ENCODE data around the gene TNFRSF19.

TNFRSF19 gene

DNA sequence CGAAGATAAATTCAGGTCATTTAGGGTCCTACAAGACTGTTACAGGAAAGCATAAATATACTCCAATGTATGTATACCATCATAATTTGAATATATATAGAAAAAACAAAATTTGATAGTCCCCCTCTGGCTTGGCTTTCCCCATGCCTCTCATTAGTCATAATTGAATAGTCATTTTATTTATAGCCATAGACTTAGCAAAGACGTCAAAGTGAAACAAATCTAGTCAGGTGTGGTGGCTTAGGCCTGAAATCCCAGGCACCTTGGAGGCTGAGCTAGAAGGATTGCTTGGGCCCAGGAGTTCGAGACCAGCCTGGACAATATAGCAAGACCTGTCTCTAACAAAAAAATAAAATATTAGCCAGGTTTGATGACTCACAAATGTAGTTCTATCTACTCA is 141.1 kb downstream of the TNFRSF19 start:
- no peaks in the 10 kb centered on the region for H3K36me3 ChIP-seq (ENCODE audit: low read depth)
- no peaks in the 10 kb centered on the region for H3K9me3 ChIP-seq (ENCODE audit: severe bottlenecking)
- no peaks in the 10 kb centered on the region for H3K27me3 ChIP-seq (ENCODE audit: insufficient read depth, poor library complexity, severe bottlenecking)
- TF ChIP-seq CTCF (IDR thresholded peaks at IDR 0.05; ENCODE audit: poor library complexity, severe bottlenecking), result no peak
- H3K4me1 ChIP-seq (ENCODE audit: insufficient read depth, poor library complexity, severe bottlenecking), result no peaks in the 10 kb centered on the region
- no peak for ATAC-seq (ENCODE audit: low read depth)
- H3K4me3 ChIP-seq (ENCODE audit: severe bottlenecking), result no peak overlapping the region
- H3K27ac ChIP-seq (ENCODE audit: poor library complexity, severe bottlenecking), result no peak overlapping the region
- DNase-seq (ENCODE audit: low spot score), result no peak

- Histone ChIP-seq H3K36me3 (ENCODE audit: low read depth) (no peaks in the 10 kb centered on the region), H3K9me3 (ENCODE audit: severe bottlenecking) (no peaks in the 10 kb centered on the region), H3K4me1 (ENCODE audit: insufficient read depth, poor library complexity, severe bottlenecking) (no peaks in the 10 kb centered on the region), H3K4me3 (ENCODE audit: severe bottlenecking) (no peak overlapping the region), H3K27me3 (ENCODE audit: insufficient read depth, poor library complexity, severe bottlenecking) (no peaks in the 10 kb centered on the region), H3K27ac (ENCODE audit: poor library complexity, severe bottlenecking) (no peak overlapping the region)
- no peak for ATAC-seq (ENCODE audit: low read depth)
- TF ChIP-seq CTCF (IDR thresholded peaks at IDR 0.05; ENCODE audit: poor library complexity, severe bottlenecking), result no peak
- no peak for DNase-seq (ENCODE audit: low spot score)
Measured at GRCh38 chr13:23714672-23715071, 144.5 kb downstream of the TNFRSF19 start.

DNA sequence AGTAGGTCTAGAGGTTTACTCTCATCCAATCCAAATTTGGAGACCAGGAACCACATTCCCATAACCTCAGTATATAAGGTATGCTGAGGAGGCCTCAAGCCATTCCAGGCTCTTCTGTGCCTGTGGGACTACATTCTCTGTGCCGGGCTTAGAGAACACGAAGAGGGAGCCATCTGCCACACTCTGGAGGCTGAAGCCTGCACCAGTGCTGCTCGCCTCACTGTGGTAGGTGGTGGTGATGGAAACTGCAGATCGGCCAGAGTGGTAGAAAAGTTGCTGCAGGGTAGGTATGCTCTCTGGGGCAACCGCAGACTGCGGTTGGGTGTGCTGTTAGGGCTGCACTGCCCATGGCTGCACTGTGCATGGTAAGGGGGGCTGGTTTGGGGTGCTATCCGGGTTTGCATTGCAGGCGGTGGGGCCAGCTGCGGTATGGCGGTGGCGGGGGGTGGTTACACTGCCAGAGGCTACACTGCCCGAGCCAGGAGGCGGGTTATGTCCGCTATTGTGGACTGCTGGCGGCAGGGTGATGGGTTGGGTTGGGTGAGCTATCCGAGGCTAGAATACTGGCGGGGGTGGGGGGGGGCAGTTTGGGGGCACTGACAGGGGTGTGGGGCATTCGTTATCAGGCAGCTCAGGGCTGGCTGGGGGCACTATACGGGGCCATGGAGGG is 145.0 kb downstream of the TNFRSF19 start:
- Histone ChIP-seq H3K27ac (ENCODE audit: poor library complexity, severe bottlenecking) (no peak overlapping the region), H3K9me3 (ENCODE audit: severe bottlenecking) (no peaks in the 10 kb centered on the region), H3K27me3 (ENCODE audit: insufficient read depth, poor library complexity, severe bottlenecking) (no peaks in the 10 kb centered on the region), H3K4me3 (ENCODE audit: severe bottlenecking) (no peak overlapping the region), H3K36me3 (ENCODE audit: low read depth) (no peaks in the 10 kb centered on the region), H3K4me1 (ENCODE audit: insufficient read depth, poor library complexity, severe bottlenecking) (no peaks in the 10 kb centered on the region)
- DNase-seq (ENCODE audit: low spot score) (no peak), ATAC-seq (ENCODE audit: low read depth) (no peak)
- no peak for TF ChIP-seq CTCF (IDR thresholded peaks at IDR 0.05; ENCODE audit: poor library complexity, severe bottlenecking)

GRCh38 chr13:23715762-23716235 is 145.6 kb downstream of the TNFRSF19 start:
- Histone ChIP-seq H3K9me3 (ENCODE audit: severe bottlenecking) (no peaks in the 10 kb centered on the region), H3K4me1 (ENCODE audit: insufficient read depth, poor library complexity, severe bottlenecking) (no peaks in the 10 kb centered on the region), H3K27ac (ENCODE audit: poor library complexity, severe bottlenecking) (no peak overlapping the region), H3K27me3 (ENCODE audit: insufficient read depth, poor library complexity, severe bottlenecking) (no peaks in the 10 kb centered on the region), H3K36me3 (ENCODE audit: low read depth) (no peaks in the 10 kb centered on the region), H3K4me3 (ENCODE audit: severe bottlenecking) (no peak overlapping the region)
- TF ChIP-seq CTCF (IDR thresholded peaks at IDR 0.05; ENCODE audit: poor library complexity, severe bottlenecking), result peak; percentile 27
- DNase-seq (ENCODE audit: low spot score), result no peak
- peak; percentile 41; the same call in 1 of the 3 replicates for ATAC-seq (ENCODE audit: low read depth)

DNA sequence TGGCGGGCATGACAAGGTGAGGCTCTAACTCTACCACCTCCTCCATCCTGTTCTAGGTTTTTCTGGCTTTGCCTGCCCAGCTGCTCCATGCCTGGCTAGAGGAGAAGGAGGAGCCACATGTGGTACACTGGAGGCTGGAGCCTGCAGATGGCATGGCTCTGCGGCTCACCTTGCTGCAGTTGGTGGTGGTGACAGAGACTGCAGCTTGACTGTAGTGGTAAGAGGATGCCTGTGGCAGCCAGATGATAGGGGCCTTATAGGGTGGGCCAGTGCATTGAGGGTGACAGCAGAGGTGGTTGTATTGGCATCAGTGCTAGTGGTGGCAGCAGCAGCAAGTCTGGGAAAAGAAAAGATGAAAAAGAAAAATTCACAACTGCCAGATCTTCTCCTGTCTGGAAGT is 146.2 kb downstream of the TNFRSF19 start:
- Histone ChIP-seq H3K4me3 (ENCODE audit: severe bottlenecking) (no peak overlapping the region), H3K27me3 (ENCODE audit: insufficient read depth, poor library complexity, severe bottlenecking) (no peaks in the 10 kb centered on the region), H3K9me3 (ENCODE audit: severe bottlenecking) (no peaks in the 10 kb centered on the region), H3K4me1 (ENCODE audit: insufficient read depth, poor library complexity, severe bottlenecking) (no peaks in the 10 kb centered on the region), H3K36me3 (ENCODE audit: low read depth) (no peaks in the 10 kb centered on the region), H3K27ac (ENCODE audit: poor library complexity, severe bottlenecking) (no peak overlapping the region)
- DNase-seq (ENCODE audit: low spot score) (no peak), ATAC-seq (ENCODE audit: low read depth) (no peak)
- TF ChIP-seq CTCF (IDR thresholded peaks at IDR 0.05; ENCODE audit: poor library complexity, severe bottlenecking), result no peak
